Bronchial epithelial cell (primary cell): ENCODE results near the gene HMCN2. TPM values are rescaled to one million over a fixed set of nuclear protein-coding genes. Genes with fewer than 3 reads are reported as not detected.

Experiments used
- DNase-seq: peaks from one replicate; pipeline ENCODE4 v3.0.0-alpha.2; 2010; ENCODE audit warnings: low read depth
- FAIRE-seq: peaks from 2 replicates; lab custom pipeline; 2011; peaks lifted over from hg19 to GRCh38; lab: Jason Lieb, UNC
- H3K27me3 ChIP-seq: 2 replicates; pipeline ENCODE4 v1.5.1; 2011; ENCODE audit warnings: low read length; ENCODE audit not compliant: control insufficient read depth, insufficient read depth
- H3K36me3 ChIP-seq: 2 replicates; pipeline ENCODE4 v1.5.1; 2011; ENCODE audit warnings: low read length; ENCODE audit not compliant: control insufficient read depth, insufficient read depth
- H3K4me3 ChIP-seq: 2 replicates; pipeline ENCODE4 v1.5.1; 2011; ENCODE audit warnings: mild to moderate bottlenecking, low read depth, low read length, control low read depth
- total RNA-seq: library from RNA; depleted of rRNA; stranded (reverse); fragments of >200 nt; gene quantifications from 2 replicates; pipeline ENCODE4 v1.2.1, GENCODE V29; 2014
- TF ChIP-seq, protein P1 (sequence below): IDR thresholded peaks from 2 replicates; pipeline ENCODE4 v1.5.1; 2011; ENCODE audit warnings: mild to moderate bottlenecking, moderate library complexity, low read length, control low read depth, inconsistent platforms; ENCODE audit not compliant: insufficient read depth, severe bottlenecking

Gene HMCN2
- total RNA-seq, 1 donor from 2014 or later, result under 0.01 TPM

DNA sequence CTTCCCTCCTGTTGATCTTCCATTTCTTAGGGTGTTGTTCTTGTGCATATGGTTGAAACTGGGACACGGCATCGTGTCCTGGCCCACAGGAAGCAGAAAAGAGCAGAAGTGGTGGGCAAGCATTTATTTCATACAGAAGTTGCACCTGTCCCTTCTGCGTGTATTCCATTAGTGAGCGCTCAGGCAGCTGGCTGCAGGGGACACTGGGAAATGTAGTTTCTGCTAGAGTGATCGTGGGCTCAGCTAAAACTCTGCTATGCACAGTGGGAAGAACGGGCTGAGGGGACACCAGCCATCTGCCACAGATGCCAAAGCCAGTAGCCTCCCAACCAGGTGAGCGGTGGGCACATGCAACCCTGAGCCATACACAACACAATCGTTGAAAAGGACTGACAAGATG lies 121.8 kb downstream of the HMCN2 start:
- TF ChIP-seq, protein P1, sequence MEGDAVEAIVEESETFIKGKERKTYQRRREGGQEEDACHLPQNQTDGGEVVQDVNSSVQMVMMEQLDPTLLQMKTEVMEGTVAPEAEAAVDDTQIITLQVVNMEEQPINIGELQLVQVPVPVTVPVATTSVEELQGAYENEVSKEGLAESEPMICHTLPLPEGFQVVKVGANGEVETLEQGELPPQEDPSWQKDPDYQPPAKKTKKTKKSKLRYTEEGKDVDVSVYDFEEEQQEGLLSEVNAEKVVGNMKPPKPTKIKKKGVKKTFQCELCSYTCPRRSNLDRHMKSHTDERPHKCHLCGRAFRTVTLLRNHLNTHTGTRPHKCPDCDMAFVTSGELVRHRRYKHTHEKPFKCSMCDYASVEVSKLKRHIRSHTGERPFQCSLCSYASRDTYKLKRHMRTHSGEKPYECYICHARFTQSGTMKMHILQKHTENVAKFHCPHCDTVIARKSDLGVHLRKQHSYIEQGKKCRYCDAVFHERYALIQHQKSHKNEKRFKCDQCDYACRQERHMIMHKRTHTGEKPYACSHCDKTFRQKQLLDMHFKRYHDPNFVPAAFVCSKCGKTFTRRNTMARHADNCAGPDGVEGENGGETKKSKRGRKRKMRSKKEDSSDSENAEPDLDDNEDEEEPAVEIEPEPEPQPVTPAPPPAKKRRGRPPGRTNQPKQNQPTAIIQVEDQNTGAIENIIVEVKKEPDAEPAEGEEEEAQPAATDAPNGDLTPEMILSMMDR, result no peak
- Histone ChIP-seq H3K4me3 (no peak overlapping the region), H3K36me3 (no peaks in the 10 kb centered on the region), H3K27me3 (no peaks in the 10 kb centered on the region)
- FAIRE-seq, result no peak
- no peak for DNase-seq

DNA sequence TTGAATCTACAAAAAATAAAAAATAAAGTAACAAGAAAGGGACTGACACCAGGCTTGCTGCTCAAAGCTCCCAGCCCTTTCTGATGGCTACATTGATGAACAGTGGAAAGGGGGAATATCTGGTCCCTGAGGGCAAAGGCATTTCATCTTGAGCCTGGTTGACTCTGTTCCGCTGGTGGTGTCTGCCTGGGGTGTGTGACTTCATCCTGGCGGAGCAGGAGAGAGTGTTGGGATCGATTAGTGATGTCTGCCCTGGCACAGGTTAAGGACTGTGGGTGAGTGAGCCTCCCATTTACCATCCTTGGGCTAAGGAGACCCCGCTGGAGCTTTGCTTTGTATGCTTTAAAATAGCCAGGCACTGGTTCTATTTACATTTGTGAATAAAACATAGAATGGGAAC lies 122.3 kb downstream of the HMCN2 start:
- H3K27me3 ChIP-seq, result no peaks in the 10 kb centered on the region
- FAIRE-seq (no peak), DNase-seq (no peak)
- no peak overlapping the region for H3K4me3 ChIP-seq
- H3K36me3 ChIP-seq, result no peaks in the 10 kb centered on the region
- TF ChIP-seq, protein P1, result no peak

DNA sequence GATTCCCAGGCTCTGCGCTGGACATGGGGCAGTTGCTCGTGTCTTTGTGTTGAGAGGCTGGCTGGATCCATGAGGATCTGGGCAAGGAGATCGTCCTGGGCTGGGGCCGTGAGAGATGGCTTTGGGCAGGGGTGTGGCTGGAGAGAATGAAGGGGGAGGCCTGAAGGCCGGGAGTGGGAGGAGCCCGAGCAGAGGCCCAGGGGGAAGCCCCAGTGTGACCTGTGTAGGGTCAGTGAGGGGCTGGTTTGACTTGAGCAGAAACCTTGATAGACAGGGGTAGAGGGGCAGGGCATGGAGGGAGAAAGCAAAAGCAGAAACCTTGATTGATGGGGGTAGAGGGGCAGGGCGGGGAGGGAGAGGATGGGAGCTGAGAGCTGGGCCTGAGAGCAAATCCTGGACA lies 124.8 kb downstream of the HMCN2 start:
- no peaks in the 10 kb centered on the region for H3K27me3 ChIP-seq
- FAIRE-seq (no peak), DNase-seq (no peak)
- TF ChIP-seq, protein P1, result no peak
- H3K4me3 ChIP-seq, result no peak overlapping the region
- no peaks in the 10 kb centered on the region for H3K36me3 ChIP-seq

DNA sequence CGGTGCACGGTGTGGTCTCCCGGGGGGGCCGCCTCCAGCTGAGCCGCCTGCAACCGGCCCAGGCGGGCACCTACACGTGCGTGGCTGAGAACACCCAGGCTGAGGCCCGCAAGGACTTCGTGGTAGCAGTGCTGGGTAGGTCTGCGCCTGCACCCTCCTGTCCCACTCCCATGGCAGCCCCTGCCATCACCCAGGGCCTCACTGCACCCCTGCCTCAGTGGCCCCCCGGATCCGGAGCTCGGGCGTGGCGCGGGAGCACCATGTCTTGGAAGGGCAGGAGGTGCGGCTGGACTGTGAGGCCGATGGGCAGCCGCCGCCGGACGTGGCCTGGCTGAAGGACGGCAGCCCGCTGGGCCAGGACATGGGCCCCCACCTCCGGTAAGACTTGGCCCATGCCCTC lies 125.4 kb downstream of the HMCN2 start:
- FAIRE-seq, result no peak
- DNase-seq, result no peak
- H3K4me3 ChIP-seq, result no peak overlapping the region
- TF ChIP-seq, protein P1, result no peak
- no peaks in the 10 kb centered on the region for H3K27me3 ChIP-seq
- H3K36me3 ChIP-seq, result no peaks in the 10 kb centered on the region

DNA sequence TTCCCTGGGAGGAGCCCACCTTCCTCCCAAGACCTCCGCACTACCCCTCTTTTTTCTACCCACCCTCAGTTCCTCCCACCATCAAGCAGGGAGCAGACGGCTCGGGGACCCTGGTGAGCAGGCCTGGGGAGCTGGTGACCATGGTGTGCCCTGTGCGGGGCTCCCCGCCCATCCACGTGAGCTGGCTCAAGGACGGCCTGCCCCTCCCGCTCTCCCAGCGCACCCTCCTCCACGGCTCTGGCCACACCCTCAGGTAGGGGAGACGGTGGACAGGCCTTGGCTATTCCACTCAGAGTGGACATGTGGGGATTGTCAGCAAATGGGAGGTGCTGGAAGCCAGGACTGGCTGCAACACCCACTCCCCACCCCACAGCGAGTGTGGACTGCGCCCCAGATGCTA lies 126.3 kb downstream of the HMCN2 start:
- DNase-seq (no peak), FAIRE-seq (no peak)
- Histone ChIP-seq H3K27me3 (no peaks in the 10 kb centered on the region), H3K36me3 (no peaks in the 10 kb centered on the region), H3K4me3 (no peak overlapping the region)
- TF ChIP-seq, protein P1, result no peak

DNA sequence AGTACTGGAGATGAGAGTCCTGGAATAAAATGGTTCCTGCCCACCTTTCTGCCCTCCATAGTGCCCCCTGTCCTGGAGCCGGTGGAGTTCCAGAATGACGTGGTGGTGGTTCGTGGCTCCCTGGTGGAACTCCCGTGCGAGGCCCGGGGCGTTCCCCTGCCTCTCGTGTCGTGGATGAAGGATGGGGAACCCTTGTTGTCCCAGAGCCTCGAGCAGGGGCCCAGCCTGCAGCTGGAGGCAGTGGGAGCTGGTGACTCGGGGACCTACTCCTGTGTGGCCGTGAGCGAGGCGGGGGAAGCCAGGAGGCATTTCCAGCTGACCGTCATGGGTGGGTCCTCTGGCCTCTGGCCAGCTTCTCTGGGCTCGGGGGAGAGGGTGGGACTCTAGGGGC lies 128.1 kb downstream of the HMCN2 start:
- TF ChIP-seq, protein P1, result no peak
- DNase-seq (no peak), FAIRE-seq (no peak)
- H3K4me3 ChIP-seq, result no peak overlapping the region
- H3K36me3 ChIP-seq, result no peaks in the 10 kb centered on the region
- no peaks in the 10 kb centered on the region for H3K27me3 ChIP-seq
